Neural progenitor cell (in vitro differentiated cells): Measurements from ENCODE around the gene PTPRT.

Experiments
- EZH2phosphoT487 ChIP-seq: fragments of 200-600 bp; sonication (generic); IDR thresholded peaks from 2 replicates; pipeline ENCODE4 v1.6.1; 2017; ENCODE audit warnings: antibody characterized with exemption
- TF ChIP-seq, protein P1 (sequence below): fragments of 200-600 bp; sonication (generic); IDR thresholded peaks from 2 replicates; pipeline ENCODE4 v1.5.1; 2017; ENCODE audit warnings: antibody characterized with exemption, mild to moderate bottlenecking

DNA sequence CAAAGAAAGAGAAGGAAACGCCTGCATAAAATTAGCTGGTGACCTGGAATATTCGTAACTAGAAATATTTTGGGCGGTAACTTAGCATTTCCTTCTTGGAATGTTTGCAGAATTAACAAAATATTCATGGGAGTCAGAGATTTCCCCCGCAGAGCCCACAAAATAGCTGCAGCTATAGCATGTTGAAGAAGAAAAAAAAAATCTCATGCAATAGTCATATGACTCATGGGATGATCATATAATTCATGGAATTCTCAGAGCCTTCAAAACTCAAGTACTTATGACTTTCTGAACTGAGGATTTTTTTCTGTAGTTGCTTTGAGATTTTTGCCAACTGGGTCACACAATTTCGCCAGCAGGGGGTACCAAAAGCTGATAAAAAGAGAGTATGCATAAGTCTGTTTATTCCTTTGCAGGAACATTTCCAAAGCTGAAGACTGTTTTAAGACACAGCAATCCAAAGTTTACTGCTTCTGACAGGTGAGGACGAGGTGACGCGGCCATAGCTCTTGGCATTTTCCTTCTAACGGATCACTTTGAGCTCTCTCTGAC is 985.5 kb downstream of the PTPRT start:
- TF ChIP-seq, protein P1, sequence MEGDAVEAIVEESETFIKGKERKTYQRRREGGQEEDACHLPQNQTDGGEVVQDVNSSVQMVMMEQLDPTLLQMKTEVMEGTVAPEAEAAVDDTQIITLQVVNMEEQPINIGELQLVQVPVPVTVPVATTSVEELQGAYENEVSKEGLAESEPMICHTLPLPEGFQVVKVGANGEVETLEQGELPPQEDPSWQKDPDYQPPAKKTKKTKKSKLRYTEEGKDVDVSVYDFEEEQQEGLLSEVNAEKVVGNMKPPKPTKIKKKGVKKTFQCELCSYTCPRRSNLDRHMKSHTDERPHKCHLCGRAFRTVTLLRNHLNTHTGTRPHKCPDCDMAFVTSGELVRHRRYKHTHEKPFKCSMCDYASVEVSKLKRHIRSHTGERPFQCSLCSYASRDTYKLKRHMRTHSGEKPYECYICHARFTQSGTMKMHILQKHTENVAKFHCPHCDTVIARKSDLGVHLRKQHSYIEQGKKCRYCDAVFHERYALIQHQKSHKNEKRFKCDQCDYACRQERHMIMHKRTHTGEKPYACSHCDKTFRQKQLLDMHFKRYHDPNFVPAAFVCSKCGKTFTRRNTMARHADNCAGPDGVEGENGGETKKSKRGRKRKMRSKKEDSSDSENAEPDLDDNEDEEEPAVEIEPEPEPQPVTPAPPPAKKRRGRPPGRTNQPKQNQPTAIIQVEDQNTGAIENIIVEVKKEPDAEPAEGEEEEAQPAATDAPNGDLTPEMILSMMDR: peak; percentile 55
- no peak for TF ChIP-seq EZH2phosphoT487
